HepG2 (cell line): ENCODE data around the gene GCH1. TPM values are rescaled to one million over a fixed set of nuclear protein-coding genes. Genes with fewer than 3 reads are reported as not detected.
A peak's percentile ranks its signal among the peaks of the same experiment; 100 is the strongest.

Source experiments
- AKNA ChIP-seq: sonication (generic); formaldehyde crosslinking; IDR thresholded peaks from 2 replicates; pipeline ENCODE4 v1.4.0; 2020; ENCODE audit warnings: missing genetic modification reagents, borderline replicate concordance
- E2F2 ChIP-seq: sonication (generic); formaldehyde crosslinking; IDR thresholded peaks from 2 replicates; pipeline ENCODE4 v1.4.0; 2020; ENCODE audit warnings: missing genetic modification reagents, borderline replicate concordance
- KAT8 ChIP-seq: IDR thresholded peaks from 2 replicates; pipeline ENCODE4 v1.6.1; 2016; ENCODE audit warnings: missing genetic modification reagents, missing compliant biosample characterization
- TAF15 ChIP-seq: fragments of 200-400 bp; formaldehyde crosslinking; IDR thresholded peaks from one replicate; pipeline ENCODE4 v1.6.1; 2018; ENCODE audit warnings: mild to moderate bottlenecking, low read depth, low read length; ENCODE audit not compliant: poor library complexity, severe bottlenecking
- TARDBP ChIP-seq: sonication (generic); formaldehyde crosslinking; IDR thresholded peaks from 2 replicates; pipeline ENCODE4 v1.8.0; 2022; ENCODE audit warnings: mild to moderate bottlenecking, missing genetic modification reagents
- TEAD2 ChIP-seq: sonication (generic); formaldehyde crosslinking; IDR thresholded peaks from 2 replicates; pipeline ENCODE4 v1.9.0; 2021; ENCODE audit warnings: missing genetic modification reagents
- ZNF20 ChIP-seq: sonication (generic); formaldehyde crosslinking; IDR thresholded peaks from 2 replicates; pipeline ENCODE4 v1.4.0; 2020; ENCODE audit warnings: mild to moderate bottlenecking, moderate library complexity, missing genetic modification reagents
- ZNF224 ChIP-seq: sonication (generic); formaldehyde crosslinking; IDR thresholded peaks from 2 replicates; pipeline ENCODE4 v1.5.0; 2020; ENCODE audit warnings: mild to moderate bottlenecking, missing genetic modification reagents
- ZNF646 ChIP-seq: sonication (generic); formaldehyde crosslinking; IDR thresholded peaks from 2 replicates; pipeline ENCODE4 v1.9.0; 2021; ENCODE audit warnings: mild to moderate bottlenecking, missing genetic modification reagents
- ZNF687 ChIP-seq: sonication (generic); formaldehyde crosslinking; IDR thresholded peaks from 2 replicates; pipeline ENCODE4 v1.5.1; 2020; ENCODE audit warnings: mild to moderate bottlenecking, missing genetic modification reagents, moderate library complexity
- ZNF841 ChIP-seq: sonication (generic); formaldehyde crosslinking; IDR thresholded peaks from 2 replicates; pipeline ENCODE4 v1.8.1; 2023; ENCODE audit warnings: missing genetic modification reagents, borderline replicate concordance
- polyA plus RNA-seq, 8 experiments: library from polyadenylated mRNA; depleted of rRNA in 3 of 8; stranded (reverse) in 7 of 8; unstranded in 1 of 8; fragments of >200 nt; fragmentation: Illumina TruSeq in 4 of 8; extraction: Trizol in 4 of 8; gene quantifications; 2 replicates each; pipeline versions ENCODE4 v1.2.1 to v1.2.3, GENCODE V29; 2011 to 2016; ENCODE audit warnings: low read depth in 4 of 8, missing spikeins in 1 of 8, mixed read lengths in 1 of 8; ENCODE audit not compliant: insufficient read depth in 1 of 8
- total RNA-seq, 5 experiments: library from RNA; depleted of rRNA; stranded (reverse); fragments of >200 nt; fragmentation: Illumina TruSeq; extraction: Trizol; gene quantifications; 2 replicates each; pipeline ENCODE4 v1.2.3, GENCODE V29; 2016; ENCODE audit warnings: low read depth in 1 of 5

The GCH1 gene
- total and polyA plus RNA-seq, 2 of the 13 experiments (the other 11 are each of a cell fraction or from before 2014, with no cell fraction given): 15.0 to 25.2 TPM

GRCh38 chr14:54944737-54945391, 42.2 kb upstream of the GCH1 start (continued):
- TF ChIP-seq AKNA (CRISPR knock-in tag): no peak
- no peak for TF ChIP-seq TAF15
- no peak for TF ChIP-seq KAT8 (CRISPR knock-in tag)
- peak; percentile 57 for TF ChIP-seq ZNF687 (CRISPR knock-in tag)
- TF ChIP-seq ZNF224: no peak
- TF ChIP-seq ZNF646 (CRISPR knock-in tag): no peak
- no peak for TF ChIP-seq ZNF841
- TF ChIP-seq ZNF20 (CRISPR knock-in tag): no peak
- no peak for TF ChIP-seq E2F2 (CRISPR knock-in tag)
- TF ChIP-seq TARDBP (CRISPR knock-in tag): peak; percentile 66; the same call in 1 of the 2 replicates
- TF ChIP-seq TEAD2 (CRISPR knock-in tag): no peak
